ENCODE results near the gene DMWD. TPM values are rescaled to one million over a fixed set of nuclear protein-coding genes. Genes with fewer than 3 reads are reported as not detected.

The DMWD gene
- total and polyA plus RNA-seq, 4 experiments from 2014 or later: 6.9 to 52.6 (median 30.5) TPM

GRCh38 chr19:45739498-45740439, 52.9 kb downstream of the DMWD start:
- Histone ChIP-seq H3K27ac (ENCODE audit: low read depth, low read length) (no peak overlapping the region), H3K4me3 (ENCODE audit: low read length in 2 of 2) (no peak overlapping the region), H3K4me1 (ENCODE audit: insufficient read depth, low read length) (no peaks in the 10 kb centered on the region), H3K9me3 (ENCODE audit: control insufficient read depth in 1 of 2, low read length in 2 of 2) (no peaks in the 10 kb centered on the region), H3K36me3 (ENCODE audit: insufficient read depth, low read length) (no peaks in the 10 kb centered on the region), H3K27me3 (ENCODE audit: insufficient read depth, low read length) (no peaks in the 10 kb centered on the region)
- Mint-ChIP-seq H3K4me3 (no peak overlapping the region), H3K36me3 (no peaks in the 10 kb centered on the region), H3K27ac (peak overlapping the region in 1 of 7 donors; percentile 31), H3K27me3 (peaks cover 7 to 8% of the 10 kb centered on the region in 2 donors), H3K9me3 (no peaks in the 10 kb centered on the region), H3K4me1 (no peaks in the 10 kb centered on the region)
- POLR2A ChIA-PET (ENCODE audit: partially characterized antibody): interaction anchor here (0.6 kb wide), 1 partner anchor 32 kb away, joined by 3 read pairs; no protein-coding TSS in a partner anchor
- CTCF ChIA-PET (ENCODE audit: partially characterized antibody): no interaction called here
- intact Hi-C loops (cut with micrococcal nuclease): no loop called here
- DNase-seq: no peak

GRCh38 chr19:45733160-45733810, 59.4 kb downstream of the DMWD start, which contains the start of gene MEIOSIN:
MEIOSIN (plus strand) TSS chr19:45733439; CDS start chr19:45735377, 1,938 bp downstream.
- DNase-seq: no peak
- Mint-ChIP-seq H3K27ac (no peak within 1 kb of the TSS), H3K9me3 (no peaks in the 10 kb centered on the region), H3K4me1 (peaks cover 12 to 28% (median 20%) of the 10 kb centered on the region in 4 donors), H3K27me3 (peaks cover 3 to 4% of the 10 kb centered on the region in 2 donors), H3K4me3 (peak within 1 kb of the TSS in 2 of 8 donors; percentile 16 to 34), H3K36me3 (peaks cover under 1 to 4% of the 10 kb centered on the region in 2 donors)
- intact Hi-C loops (cut with micrococcal nuclease): loop anchor here (5.0 kb wide), 1 partner anchor 641 kb away; the partner anchor contains the start of gene PPP1R37
- ChIA-PET POLR2A (ENCODE audit: partially characterized antibody) (interaction anchor here (1.2 kb wide), 1 partner anchor 16 kb away, joined by 5 read pairs; no protein-coding TSS in a partner anchor), CTCF (ENCODE audit: partially characterized antibody) (no interaction called here)
- Histone ChIP-seq H3K27me3 (ENCODE audit: insufficient read depth, low read length) (no peaks in the 10 kb centered on the region), H3K36me3 (ENCODE audit: insufficient read depth, low read length) (no peaks in the 10 kb centered on the region), H3K9me3 (ENCODE audit: control insufficient read depth in 1 of 2, low read length in 2 of 2) (no peaks in the 10 kb centered on the region), H3K27ac (ENCODE audit: low read depth, low read length) (no peak within 1 kb of the TSS), H3K4me3 (ENCODE audit: low read length in 2 of 2) (no peak within 1 kb of the TSS), H3K4me1 (ENCODE audit: insufficient read depth, low read length) (peaks cover 25% of the 10 kb centered on the region)

Other genes with a start within 250 kb of the DMWD start
- 10 to 100 TPM in 1 of 2 experiments, 1 to 10 TPM in 1; 9.9 to 10.8 TPM for gene OPA3, start 208.0 kb downstream of the DMWD start, total RNA-seq
- 10 to 100 TPM in 1 of 2 donors, 1 to 10 TPM in 1; 4.4 to 12.9 TPM for gene OPA3, start 208.0 kb downstream of the DMWD start, polyA plus RNA-seq
- gene GPR4, start 190.6 kb downstream of the DMWD start, total RNA-seq: not detected
- not detected for gene GPR4, start 190.6 kb downstream of the DMWD start, polyA plus RNA-seq
- 10 to 100 TPM; 76.7 to 78.0 TPM for gene EML2, start 153.4 kb downstream of the DMWD start, total RNA-seq
- gene EML2, start 153.4 kb downstream of the DMWD start, polyA plus RNA-seq: 10 to 100 TPM; 11.0 to 20.8 TPM
- 1 to 10 TPM; 6.1 to 6.4 TPM for gene GIPR, start 124.6 kb downstream of the DMWD start, total RNA-seq
- gene GIPR, start 124.6 kb downstream of the DMWD start, polyA plus RNA-seq: under 1 TPM in 1 of 2 donors, not detected in 1; 0.12 TPM
- gene SNRPD2, start 100.9 kb downstream of the DMWD start, total RNA-seq: 100 to 1,000 TPM; 380 to 406 TPM
- 1,000 to 10,000 TPM in 1 of 2 donors, 100 to 1,000 TPM in 1; 956 to 1,238 TPM for gene SNRPD2, start 100.9 kb downstream of the DMWD start, polyA plus RNA-seq
- gene QPCTL, start 100.2 kb downstream of the DMWD start, total RNA-seq: 10 to 100 TPM; 10.8 to 11.4 TPM
- 1 to 10 TPM in 1 of 2 donors, under 1 TPM in 1; 0.94 to 1.5 TPM for gene QPCTL, start 100.2 kb downstream of the DMWD start, polyA plus RNA-seq
- 10 to 100 TPM; 33.1 to 37.3 TPM for gene FBXO46, start 61.9 kb downstream of the DMWD start, total RNA-seq
- gene FBXO46, start 61.9 kb downstream of the DMWD start, polyA plus RNA-seq: 10 to 100 TPM in 1 of 2 donors, 1 to 10 TPM in 1; 3.7 to 17.2 TPM
- not detected for gene MEIOSIN, start 59.4 kb downstream of the DMWD start, total RNA-seq
- not detected for gene MEIOSIN, start 59.4 kb downstream of the DMWD start, polyA plus RNA-seq
- gene SIX5, start 23.6 kb downstream of the DMWD start, total RNA-seq: 1 to 10 TPM; 1.5 to 1.7 TPM
- gene SIX5, start 23.6 kb downstream of the DMWD start, polyA plus RNA-seq: under 1 TPM in 1 of 2 donors, not detected in 1; 0.08 TPM
- 10 to 100 TPM; 30.8 to 32.9 TPM for gene DMPK, start 10.4 kb downstream of the DMWD start, total RNA-seq
- 1 to 10 TPM in 1 of 2 donors, not detected in 1; 1.3 TPM for gene DMPK, start 10.4 kb downstream of the DMWD start, polyA plus RNA-seq
- under 1 TPM; 0.29 to 0.39 TPM for gene RSPH6A, start 22.5 kb upstream of the DMWD start, total RNA-seq
- not detected for gene RSPH6A, start 22.5 kb upstream of the DMWD start, polyA plus RNA-seq
- 10 to 100 TPM; 93.9 to 98.2 TPM for gene SYMPK, start 70.3 kb upstream of the DMWD start, total RNA-seq
- gene SYMPK, start 70.3 kb upstream of the DMWD start, polyA plus RNA-seq: 10 to 100 TPM in 1 of 2 donors, 1 to 10 TPM in 1; 6.0 to 17.5 TPM
- gene FOXA3, start 71.5 kb upstream of the DMWD start, total RNA-seq: not detected
- not detected for gene FOXA3, start 71.5 kb upstream of the DMWD start, polyA plus RNA-seq
- 10 to 100 TPM; 33.7 to 35.8 TPM for gene IRF2BP1, start 93.3 kb upstream of the DMWD start, total RNA-seq
- 1 to 10 TPM; 2.4 to 8.2 TPM for gene IRF2BP1, start 93.3 kb upstream of the DMWD start, polyA plus RNA-seq
- gene MYPOP, start 109.8 kb upstream of the DMWD start, total RNA-seq: 10 to 100 TPM; 12.9 to 15.1 TPM
- gene MYPOP, start 109.8 kb upstream of the DMWD start, polyA plus RNA-seq: under 1 TPM; 0.10 to 0.87 TPM
- gene NANOS2, start 121.9 kb upstream of the DMWD start, total RNA-seq: not detected
- gene NANOS2, start 121.9 kb upstream of the DMWD start, polyA plus RNA-seq: not detected
- not detected for gene NOVA2, start 181.0 kb upstream of the DMWD start, total RNA-seq
- not detected for gene NOVA2, start 181.0 kb upstream of the DMWD start, polyA plus RNA-seq
- gene CCDC61, start 202.6 kb upstream of the DMWD start, total RNA-seq: 10 to 100 TPM; 37.4 to 39.6 TPM
- gene CCDC61, start 202.6 kb upstream of the DMWD start, polyA plus RNA-seq: 1 to 10 TPM; 6.4 to 9.2 TPM
- not detected for gene PGLYRP1, start 230.2 kb upstream of the DMWD start, total RNA-seq
- gene PGLYRP1, start 230.2 kb upstream of the DMWD start, polyA plus RNA-seq: not detected
- not detected for gene IGFL4, start 248.2 kb upstream of the DMWD start, total RNA-seq
- gene IGFL4, start 248.2 kb upstream of the DMWD start, polyA plus RNA-seq: not detected

Data from CD4-positive, alpha-beta memory T cell (primary cell).